ENCODE data around the gene ST7L.

The ST7L gene

DNA sequence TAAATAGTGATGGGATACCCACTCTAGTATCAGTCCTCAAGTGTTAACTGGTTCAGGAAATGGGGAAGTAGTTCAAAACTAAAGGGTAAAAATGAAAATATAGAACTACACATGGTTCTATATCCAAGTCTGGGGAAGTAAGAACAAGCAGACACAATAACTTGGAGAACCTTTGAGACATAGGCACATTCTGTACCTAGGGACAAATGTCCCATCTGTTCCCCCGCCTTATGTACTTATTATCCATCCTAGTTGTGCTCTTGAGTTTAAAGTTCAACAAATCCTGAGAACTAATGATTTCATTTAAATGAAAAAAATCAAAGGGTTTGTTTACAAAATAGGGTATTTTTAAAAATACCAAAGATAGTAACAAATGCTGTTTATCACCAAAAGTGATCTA lies 77.6 kb downstream of the ST7L start:
- Histone ChIP-seq H3K79me2 (ENCODE audit: low read length) (no peaks in the 10 kb centered on the region), H3K9me2 (replicated peaks; ENCODE audit: insufficient read depth, low read length) (no peaks in the 10 kb centered on the region)
- no peak for DNase-seq

GRCh38 chr1:112540226-112540794 lies 78.6 kb downstream of the ST7L start:
- no peaks in the 10 kb centered on the region for H3K79me2 ChIP-seq (ENCODE audit: low read length)
- no peaks in the 10 kb centered on the region for H3K9me2 ChIP-seq (replicated peaks; ENCODE audit: insufficient read depth, low read length)
- no peaks in the 10 kb centered on the region for H3K27me3 ChIP-seq (replicated peaks; ENCODE audit: insufficient read depth, low read length)
- no peaks in the 10 kb centered on the region for H3K9me3 ChIP-seq (replicated peaks; ENCODE audit: insufficient read depth, low read length)
- H3F3A ChIP-seq (ENCODE audit: insufficient read depth, low read length) = no peaks in the 10 kb centered on the region
- no peak overlapping the region for H2AFZ ChIP-seq (ENCODE audit: low read length)
- H3K4me1 ChIP-seq (ENCODE audit: low read length) = no peaks in the 10 kb centered on the region
- H3K9ac ChIP-seq (ENCODE audit: low read length) = no peak overlapping the region
- H4K20me1 ChIP-seq (ENCODE audit: insufficient read depth, low read length) = no peaks in the 10 kb centered on the region
- no peak for DNase-seq
- TF ChIP-seq EZH2 (optimal IDR thresholded peaks at IDR 0.05; ENCODE audit: low read depth, low read length) = no peak
- TF ChIP-seq CTCF (IDR thresholded peaks at IDR 0.05; ENCODE audit: low read length) = no peak
- no peak for TF ChIP-seq EZH2phosphoT487 (IDR thresholded peaks at IDR 0.05; ENCODE audit: low read length)
- H3K4me2 ChIP-seq (ENCODE audit: low read depth, low read length) = no peak overlapping the region
- no peak overlapping the region for H3K27ac ChIP-seq (ENCODE audit: low read length)
- H3K4me3 ChIP-seq (ENCODE audit: low read length) = no peak overlapping the region
- no peaks in the 10 kb centered on the region for H3K36me3 ChIP-seq (replicated peaks; ENCODE audit: insufficient read depth, low read length)

More for the DNA sequence above, 77.6 kb downstream of the ST7L start:
- no peak overlapping the region for H3K4me2 ChIP-seq (ENCODE audit: low read depth, low read length)
- no peaks in the 10 kb centered on the region for H3F3A ChIP-seq (ENCODE audit: insufficient read depth, low read length)
- no peaks in the 10 kb centered on the region for H3K27me3 ChIP-seq (replicated peaks; ENCODE audit: insufficient read depth, low read length)
- H4K20me1 ChIP-seq (ENCODE audit: insufficient read depth, low read length) = no peaks in the 10 kb centered on the region
- H3K4me1 ChIP-seq (ENCODE audit: low read length) = no peaks in the 10 kb centered on the region
- H3K4me3 ChIP-seq (ENCODE audit: low read length) = no peak overlapping the region
- no peaks in the 10 kb centered on the region for H3K9me3 ChIP-seq (replicated peaks; ENCODE audit: insufficient read depth, low read length)
- TF ChIP-seq EZH2phosphoT487 (IDR thresholded peaks at IDR 0.05; ENCODE audit: low read length) (no peak), EZH2 (optimal IDR thresholded peaks at IDR 0.05; ENCODE audit: low read depth, low read length) (no peak), CTCF (IDR thresholded peaks at IDR 0.05; ENCODE audit: low read length) (no peak)
- H3K9ac ChIP-seq (ENCODE audit: low read length) = no peak overlapping the region
- H3K27ac ChIP-seq (ENCODE audit: low read length) = no peak overlapping the region
- no peaks in the 10 kb centered on the region for H3K36me3 ChIP-seq (replicated peaks; ENCODE audit: insufficient read depth, low read length)
- no peak overlapping the region for H2AFZ ChIP-seq (ENCODE audit: low read length)

GRCh38 chr1:112538883-112539282 lies 80.1 kb downstream of the ST7L start:
- Histone ChIP-seq H3K36me3 (replicated peaks; ENCODE audit: insufficient read depth, low read length) (no peaks in the 10 kb centered on the region), H3K79me2 (ENCODE audit: low read length) (no peaks in the 10 kb centered on the region), H3K9ac (ENCODE audit: low read length) (no peak overlapping the region), H3K9me2 (replicated peaks; ENCODE audit: insufficient read depth, low read length) (no peaks in the 10 kb centered on the region), H3K27me3 (replicated peaks; ENCODE audit: insufficient read depth, low read length) (no peaks in the 10 kb centered on the region), H3K4me3 (ENCODE audit: low read length) (no peak overlapping the region), H4K20me1 (ENCODE audit: insufficient read depth, low read length) (no peaks in the 10 kb centered on the region), H3K4me1 (ENCODE audit: low read length) (no peaks in the 10 kb centered on the region), H2AFZ (ENCODE audit: low read length) (no peak overlapping the region), H3K27ac (ENCODE audit: low read length) (no peak overlapping the region), H3F3A (ENCODE audit: insufficient read depth, low read length) (no peaks in the 10 kb centered on the region), H3K9me3 (replicated peaks; ENCODE audit: insufficient read depth, low read length) (no peaks in the 10 kb centered on the region), H3K4me2 (ENCODE audit: low read depth, low read length) (no peak overlapping the region)
- no peak for TF ChIP-seq EZH2phosphoT487 (IDR thresholded peaks at IDR 0.05; ENCODE audit: low read length)
- TF ChIP-seq CTCF (IDR thresholded peaks at IDR 0.05; ENCODE audit: low read length) = no peak
- no peak for TF ChIP-seq EZH2 (optimal IDR thresholded peaks at IDR 0.05; ENCODE audit: low read depth, low read length)
- DNase-seq = no peak
